ENCODE measurements around the gene GSG1L.

- TF ChIP-seq, protein P1, sequence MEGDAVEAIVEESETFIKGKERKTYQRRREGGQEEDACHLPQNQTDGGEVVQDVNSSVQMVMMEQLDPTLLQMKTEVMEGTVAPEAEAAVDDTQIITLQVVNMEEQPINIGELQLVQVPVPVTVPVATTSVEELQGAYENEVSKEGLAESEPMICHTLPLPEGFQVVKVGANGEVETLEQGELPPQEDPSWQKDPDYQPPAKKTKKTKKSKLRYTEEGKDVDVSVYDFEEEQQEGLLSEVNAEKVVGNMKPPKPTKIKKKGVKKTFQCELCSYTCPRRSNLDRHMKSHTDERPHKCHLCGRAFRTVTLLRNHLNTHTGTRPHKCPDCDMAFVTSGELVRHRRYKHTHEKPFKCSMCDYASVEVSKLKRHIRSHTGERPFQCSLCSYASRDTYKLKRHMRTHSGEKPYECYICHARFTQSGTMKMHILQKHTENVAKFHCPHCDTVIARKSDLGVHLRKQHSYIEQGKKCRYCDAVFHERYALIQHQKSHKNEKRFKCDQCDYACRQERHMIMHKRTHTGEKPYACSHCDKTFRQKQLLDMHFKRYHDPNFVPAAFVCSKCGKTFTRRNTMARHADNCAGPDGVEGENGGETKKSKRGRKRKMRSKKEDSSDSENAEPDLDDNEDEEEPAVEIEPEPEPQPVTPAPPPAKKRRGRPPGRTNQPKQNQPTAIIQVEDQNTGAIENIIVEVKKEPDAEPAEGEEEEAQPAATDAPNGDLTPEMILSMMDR (IDR thresholded peaks at IDR 0.05; ENCODE audit: insufficient read depth, low read length): no peak
- TF ChIP-seq GABPA (IDR thresholded peaks at IDR 0.05; ENCODE audit: low read depth): no peak
- TF ChIP-seq POLR2AphosphoS5 (IDR thresholded peaks at IDR 0.05; ENCODE audit: low read depth): no peak
Measured at GRCh38 chr16:27892879-27893278, 170.6 kb downstream of the GSG1L start.

All from HL-60 (cell line).